MM.1S (cell line): ENCODE data around the gene DMPK.

Experiments used
- DNase-seq: peaks from one replicate; pipeline ENCODE4 v3.0.0-alpha.2; 2015
- H2AFZ ChIP-seq: fragments of 300-600 bp; sonication (generic); 2 replicates; pipeline ENCODE4 v1.6.0; 2016; ENCODE audit warnings: antibody characterized with exemption, low read length
- H3F3A ChIP-seq: fragments of 300-600 bp; sonication (generic); 2 replicates; pipeline ENCODE4 v1.6.1; 2016; ENCODE audit warnings: mild to moderate bottlenecking, antibody characterized with exemption, low read length, moderate library complexity, mixed read lengths; ENCODE audit not compliant: insufficient read depth
- H3K27ac ChIP-seq: fragments of 300-600 bp; sonication (generic); 2 replicates; pipeline ENCODE4 v1.5.1; 2016; ENCODE audit warnings: mild to moderate bottlenecking, low read length
- H3K27me3 ChIP-seq: fragments of 300-600 bp; sonication (generic); replicated peaks from 2 replicates; pipeline ENCODE4 v1.6.0; 2016; ENCODE audit warnings: low read length; ENCODE audit not compliant: insufficient read depth
- H3K36me3 ChIP-seq: fragments of 300-600 bp; sonication (generic); replicated peaks from 2 replicates; pipeline ENCODE4 v1.6.1; 2016; ENCODE audit warnings: mild to moderate bottlenecking, low read length, mixed read lengths; ENCODE audit not compliant: insufficient read depth
- H3K4me1 ChIP-seq: fragments of 300-600 bp; sonication (generic); 2 replicates; pipeline ENCODE4 v1.6.1; 2016; ENCODE audit warnings: low read length, mixed read lengths
- H3K4me2 ChIP-seq: fragments of 300-600 bp; sonication (generic); 2 replicates; pipeline ENCODE4 v1.6.0; 2016; ENCODE audit warnings: low read depth, low read length
- H3K4me3 ChIP-seq: fragments of 300-600 bp; sonication (generic); 2 replicates; pipeline ENCODE4 v1.5.1; 2016; ENCODE audit warnings: low read length, mixed read lengths
- H3K79me2 ChIP-seq: fragments of 300-600 bp; sonication (generic); 2 replicates; pipeline ENCODE4 v1.6.1; 2016; ENCODE audit warnings: mixed run types, low read length, mixed read lengths
- H3K9ac ChIP-seq: fragments of 300-600 bp; sonication (generic); 2 replicates; pipeline ENCODE4 v1.6.1; 2016; ENCODE audit warnings: low read length, mixed read lengths
- H3K9me2 ChIP-seq: fragments of 300-600 bp; sonication (generic); replicated peaks from 2 replicates; pipeline ENCODE4 v1.6.1; 2016; ENCODE audit warnings: mild to moderate bottlenecking, low read length, mixed read lengths; ENCODE audit not compliant: insufficient read depth
- H3K9me3 ChIP-seq: fragments of 300-600 bp; sonication (generic); replicated peaks from 2 replicates; pipeline ENCODE4 v1.6.1; 2016; ENCODE audit warnings: mild to moderate bottlenecking, low read length, mixed read lengths; ENCODE audit not compliant: insufficient read depth
- H4K20me1 ChIP-seq: fragments of 300-600 bp; sonication (generic); 2 replicates; pipeline ENCODE4 v1.6.1; 2016; ENCODE audit warnings: mild to moderate bottlenecking, low read length, moderate library complexity, mixed read lengths; ENCODE audit not compliant: insufficient read depth
- CTCF ChIP-seq: fragments of 300-600 bp; sonication (generic); IDR thresholded peaks from 2 replicates; pipeline ENCODE4 v1.5.1; 2016; ENCODE audit warnings: antibody characterized with exemption, low read length, mixed read lengths
- EZH2 ChIP-seq: fragments of 300-600 bp; sonication (generic); optimal IDR thresholded peaks from 2 replicates; pipeline ENCODE3; 2017; ENCODE audit warnings: low read depth, mild to moderate bottlenecking, antibody characterized with exemption, low read length, mixed read lengths
- EZH2phosphoT487 ChIP-seq: fragments of 300-600 bp; sonication (generic); IDR thresholded peaks from 2 replicates; pipeline ENCODE4 v1.6.1; 2018; ENCODE audit warnings: antibody characterized with exemption, low read length

DMPK gene, protein sequence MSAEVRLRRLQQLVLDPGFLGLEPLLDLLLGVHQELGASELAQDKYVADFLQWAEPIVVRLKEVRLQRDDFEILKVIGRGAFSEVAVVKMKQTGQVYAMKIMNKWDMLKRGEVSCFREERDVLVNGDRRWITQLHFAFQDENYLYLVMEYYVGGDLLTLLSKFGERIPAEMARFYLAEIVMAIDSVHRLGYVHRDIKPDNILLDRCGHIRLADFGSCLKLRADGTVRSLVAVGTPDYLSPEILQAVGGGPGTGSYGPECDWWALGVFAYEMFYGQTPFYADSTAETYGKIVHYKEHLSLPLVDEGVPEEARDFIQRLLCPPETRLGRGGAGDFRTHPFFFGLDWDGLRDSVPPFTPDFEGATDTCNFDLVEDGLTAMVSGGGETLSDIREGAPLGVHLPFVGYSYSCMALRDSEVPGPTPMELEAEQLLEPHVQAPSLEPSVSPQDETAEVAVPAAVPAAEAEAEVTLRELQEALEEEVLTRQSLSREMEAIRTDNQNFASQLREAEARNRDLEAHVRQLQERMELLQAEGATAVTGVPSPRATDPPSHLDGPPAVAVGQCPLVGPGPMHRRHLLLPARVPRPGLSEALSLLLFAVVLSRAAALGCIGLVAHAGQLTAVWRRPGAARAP

GRCh38 chr19:45782162-45782691, at the start of gene DMPK:
TSS of gene DMPK (minus strand) at chr19:45782490. CDS start at chr19:45782352, 138 bp downstream.
- Histone ChIP-seq H3K9me2 (no peaks in the 10 kb centered on the region), H3K79me2 (no peaks in the 10 kb centered on the region; the same call in 1 of the 2 replicates), H3K27me3 (no peaks in the 10 kb centered on the region), H2AFZ (no peak within 1 kb of the TSS), H3K4me3 (no peak within 1 kb of the TSS), H3F3A (peaks cover 6% of the 10 kb centered on the region; the same call in 1 of the 2 replicates), H3K27ac (no peak within 1 kb of the TSS), H3K4me2 (no peak within 1 kb of the TSS), H3K4me1 (0 out of 2 replicates have a peak, but pooled peaks cover 6% of the 10 kb centered on the region), H3K36me3 (no peaks in the 10 kb centered on the region), H3K9me3 (no peaks in the 10 kb centered on the region), H4K20me1 (no peaks in the 10 kb centered on the region), H3K9ac (no peak within 1 kb of the TSS)
- no peak for TF ChIP-seq EZH2
- TF ChIP-seq EZH2phosphoT487: no peak
- no peak for TF ChIP-seq CTCF
- no peak for DNase-seq

- Histone ChIP-seq H3K27ac (no peak overlapping the region), H3K36me3 (peaks cover 7% of the 10 kb centered on the region), H3K9me2 (no peaks in the 10 kb centered on the region), H3K4me2 (no peak overlapping the region), H4K20me1 (no peaks in the 10 kb centered on the region), H3F3A (0 out of 2 replicates have a peak, but pooled peaks cover 6% of the 10 kb centered on the region), H3K9ac (no peak overlapping the region), H3K9me3 (no peaks in the 10 kb centered on the region), H3K4me3 (no peak overlapping the region), H2AFZ (no peak overlapping the region), H3K4me1 (peaks cover 12% of the 10 kb centered on the region), H3K27me3 (no peaks in the 10 kb centered on the region), H3K79me2 (no peaks in the 10 kb centered on the region)
- DNase-seq: no peak
- no peak for TF ChIP-seq EZH2phosphoT487
- TF ChIP-seq EZH2: no peak
- TF ChIP-seq CTCF: no peak
Observed at GRCh38 chr19:45828945-45829344, 46.7 kb upstream of the DMPK start.

GRCh38 chr19:45828523-45828922, 46.2 kb upstream of the DMPK start:
- Histone ChIP-seq H3F3A (0 out of 2 replicates have a peak, but pooled peaks cover 6% of the 10 kb centered on the region), H3K4me2 (no peak overlapping the region), H3K27ac (no peak overlapping the region), H3K9me2 (no peaks in the 10 kb centered on the region), H2AFZ (no peak overlapping the region), H3K4me1 (peaks cover 12% of the 10 kb centered on the region), H3K9me3 (no peaks in the 10 kb centered on the region), H3K27me3 (no peaks in the 10 kb centered on the region), H3K9ac (no peak overlapping the region), H3K4me3 (no peak overlapping the region), H3K36me3 (peaks cover 7% of the 10 kb centered on the region), H3K79me2 (no peaks in the 10 kb centered on the region), H4K20me1 (no peaks in the 10 kb centered on the region)
- TF ChIP-seq EZH2phosphoT487: no peak
- no peak for TF ChIP-seq EZH2
- no peak for TF ChIP-seq CTCF
- no peak for DNase-seq
